ENCODE measurements around the gene TRIO. TPM values are rescaled to one million over a fixed set of nuclear protein-coding genes. Genes with fewer than 3 reads are reported as not detected.

The TRIO gene
- total and polyA plus RNA-seq, 2 of the 8 experiments (the other 6 are each of a cell fraction or from before 2014, with no cell fraction given) = 35.1 to 69.1 TPM

DNA sequence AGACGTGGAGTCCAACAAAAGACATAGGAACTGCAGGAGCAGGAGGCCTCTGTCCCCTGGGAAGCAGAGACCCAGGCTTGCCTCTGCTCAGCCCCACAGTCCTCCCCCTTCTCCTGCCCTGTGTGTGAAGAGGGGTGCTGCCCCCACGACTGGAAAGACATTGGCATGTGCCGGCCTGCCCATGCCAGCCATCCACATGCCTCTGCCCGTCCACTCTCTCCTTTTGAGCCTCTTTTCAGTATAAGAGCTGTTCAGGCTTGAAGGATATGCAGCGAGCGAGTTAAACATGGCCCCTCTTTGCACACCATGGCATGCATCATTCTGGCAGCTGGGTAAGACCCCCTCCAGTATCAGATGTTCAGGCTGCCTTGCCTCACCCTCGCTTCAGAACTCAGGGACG, 278.7 kb downstream of the TRIO start:
- Histone ChIP-seq H3K23ac (ENCODE audit: insufficient read length) (no peak overlapping the region), H4K91ac (replicated peaks; ENCODE audit: insufficient read length, low read length) (no peak overlapping the region), H3K18ac (ENCODE audit: extremely low read depth, low read length) (no peak overlapping the region), H4K8ac (ENCODE audit: extremely low read depth, insufficient read depth, low read length) (no peak overlapping the region), H3K79me1 (ENCODE audit: low read depth, low read length) (peaks cover 2% of the 10 kb centered on the region; the same call in 1 of the 2 replicates), H2AK5ac (ENCODE audit: low read depth, low read length) (no peak overlapping the region), H3K36me3 (ENCODE audit: control insufficient read depth in 2 of 4, insufficient read depth in 4 of 4, low read length in 3 of 4) (peaks cover 4 to 25% (median 11%) of the 10 kb centered on the region in 4 experiments; a peak in 7 of 8 replicates), H3K4ac (replicated peaks; ENCODE audit: insufficient read length, low read depth, low read length) (no peak overlapping the region), H2AFZ (ENCODE audit: low read length) (no peak overlapping the region), H3K4me2 (ENCODE audit: insufficient read depth in 1 of 2, low read depth in 2 of 2, low read length in 2 of 2) (no peak overlapping the region), H3K56ac (replicated peaks; ENCODE audit: insufficient read length, low read depth, low read length) (no peak overlapping the region), H2BK20ac (ENCODE audit: low read length) (no peak overlapping the region), H3K4me3 (ENCODE audit: extremely low read depth in 1 of 4, insufficient read depth in 2 of 4, low read depth in 3 of 4, low read length in 4 of 4) (no peak overlapping the region), H2BK120ac (replicated peaks; ENCODE audit: low read depth, low read length) (no peak overlapping the region), H3K9ac (replicated peaks in 1 of 4; ENCODE audit: extremely low read depth in 1 of 4, low read depth in 3 of 4, low read length in 3 of 4) (no peak overlapping the region), H2BK15ac (ENCODE audit: low read length) (no peak overlapping the region), H3K4me1 (replicated peaks in 1 of 4; ENCODE audit: control insufficient read depth in 3 of 4, insufficient read depth in 4 of 4, low read length in 3 of 4) (peaks cover 4 to 10% (median 9%) of the 10 kb centered on the region in 4 experiments), H3K9me3 (ENCODE audit: insufficient read depth in 2 of 2, low read depth in 1 of 2, low read length in 1 of 2) (no peaks in the 10 kb centered on the region), H3K27ac (ENCODE audit: low read depth, low read length) (no peak overlapping the region), H3K27me3 (replicated peaks in 1 of 4; ENCODE audit: control insufficient read depth in 3 of 4, extremely low read depth in 1 of 4, insufficient read depth in 3 of 4, low read length in 3 of 4) (no peaks in the 10 kb centered on the region), H2BK12ac (ENCODE audit: low read depth, low read length) (no peak overlapping the region), H3K79me2 (ENCODE audit: control insufficient read depth in 1 of 2, insufficient read depth in 2 of 2, low read length in 2 of 2) (no peaks in the 10 kb centered on the region), H4K5ac (ENCODE audit: insufficient read length, low read depth, low read length) (no peak overlapping the region), H3K23me2 (ENCODE audit: low read depth, low read length) (no peaks in the 10 kb centered on the region), H4K20me1 (replicated peaks in 1 of 2; ENCODE audit: control insufficient read depth in 1 of 2, insufficient read depth in 2 of 2, low read length in 2 of 2) (peaks cover 1 to 2% of the 10 kb centered on the region in 2 experiments), H3K14ac (ENCODE audit: insufficient read length) (no peak overlapping the region), H2BK5ac (ENCODE audit: low read depth, low read length) (peak overlapping the region; percentile 21; the same call in 1 of the 2 replicates)
- FAIRE-seq (no peak), DNase-seq (ENCODE audit: low read depth in 1 of 2, low spot score in 2 of 2) (no peak)
- ChIA-PET POLR2A (ENCODE audit: partially characterized antibody) (no interaction called here), CTCF (ENCODE audit: partially characterized antibody) (interaction anchor here (0.6 to 1.0 kb wide), 2 partner anchors 14 to 25 kb away, joined by 3 read pairs; no protein-coding TSS in a partner anchor)
- WGBS, 2 experiments (ENCODE audit: extremely low coverage in 1 of 2, insufficient coverage in 1 of 2, insufficient read length in 1 of 2, insufficient replicate concordance in 2 of 2, low coverage in 1 of 2, low lambda C conversion rate in 2 of 2, missing lambda C conversion rate in 1 of 2) = 95% methylated on average over 7 of the region's 8 CpGs; no CpG with 5 or more reads in 1 of the 2 experiments
- TF ChIP-seq, protein P1, sequence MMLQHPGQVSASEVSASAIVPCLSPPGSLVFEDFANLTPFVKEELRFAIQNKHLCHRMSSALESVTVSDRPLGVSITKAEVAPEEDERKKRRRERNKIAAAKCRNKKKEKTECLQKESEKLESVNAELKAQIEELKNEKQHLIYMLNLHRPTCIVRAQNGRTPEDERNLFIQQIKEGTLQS (IDR thresholded peaks at IDR 0.05; ENCODE audit: insufficient read depth, low read depth, low read length) = no peak
- TF ChIP-seq CBX5 (IDR thresholded peaks at IDR 0.05; ENCODE audit: low read depth, low read length) (no peak), TAF1 (IDR thresholded peaks at IDR 0.05; ENCODE audit: low read depth, low read length) (no peak), GABPA (IDR thresholded peaks at IDR 0.05; ENCODE audit: borderline replicate concordance, insufficient read depth, low read length) (no peak), PHF8 (conservative IDR thresholded peaks at IDR 0.05; ENCODE audit: low read depth, low read length) (no peak), BCL11A (IDR thresholded peaks at IDR 0.05; ENCODE audit: low read depth in 2 of 2, low read length in 2 of 2) (no peak), CTBP2 (IDR thresholded peaks at IDR 0.05; ENCODE audit: borderline replicate concordance, insufficient read depth, insufficient read length, low read length) (no peak), RAD21 (IDR thresholded peaks at IDR 0.05 in 1 of 2, conservative IDR thresholded peaks at IDR 0.05 in 1 of 2; ENCODE audit: low read depth in 2 of 2, low read length in 2 of 2) (no peak), KDM5A (IDR thresholded peaks at IDR 0.05; ENCODE audit: low read length) (no peak), JUND (IDR thresholded peaks at IDR 0.05; ENCODE audit: low read length) (no peak), NANOG (IDR thresholded peaks at IDR 0.05; ENCODE audit: insufficient read depth, low read depth, low read length, poor library complexity, severe bottlenecking) (no peak)
